Tibial artery (tissue), 4 donors: ENCODE measurements around the gene ABRAXAS1.
A peak's percentile ranks its signal among the peaks of the same experiment; 100 is the strongest.
"Not testable (repeated sequence)": the region's sequence is repeated elsewhere in the genome, so short reads cannot be mapped to it uniquely, and the experiment has no call there.

ENCODE experiments used
- DNase-seq, 2 donors: peaks; one replicate each; pipeline ENCODE4 v3.0.0-alpha.2; 2019
- H3K27ac ChIP-seq, 2 donors: fragments of 200-600 bp; sonication (generic) in 1 of 2; 1 replicate in 1 of 2; 2 replicates in 1 of 2; pipeline ENCODE4 v1.5.1; 2018 to 2019; ENCODE audit warnings: mild to moderate bottlenecking in 1 of 2
- H3K27me3 ChIP-seq, 2 donors: fragments of 200-600 bp; sonication (generic) in 1 of 2; one replicate each; pipeline versions ENCODE4 v1.5.1 to v1.6.0; 2016 to 2019
- H3K36me3 ChIP-seq, 3 donors: fragments of 200-600 bp; sonication (generic) in 2 of 3; one replicate each; pipeline ENCODE4 v1.5.1; 2016 to 2019; ENCODE audit warnings: mild to moderate bottlenecking in 2 of 3
- H3K4me1 ChIP-seq, 4 donors: fragments of 200-600 bp; sonication (generic) in 2 of 4; 1 replicate in 3 of 4; 2 replicates in 1 of 4; pipeline ENCODE4 v1.5.1; 2016 to 2019
- H3K4me3 ChIP-seq, 2 donors: fragments of 200-600 bp; sonication (generic) in 1 of 2; 1 replicate in 1 of 2; 2 replicates in 1 of 2; pipeline ENCODE4 v1.5.1; 2018 to 2019; ENCODE audit warnings: mild to moderate bottlenecking in 2 of 2
- H3K9me3 ChIP-seq, 3 donors: fragments of 200-600 bp; sonication (generic) in 1 of 3; one replicate each; pipeline ENCODE4 v1.5.1; 2016 to 2019
- intact Hi-C: fragments of 100-400 bp; cut with DNase I; formaldehyde crosslinking; loops from one replicate; pipeline ENCODE4 v1.15.0; 2023; ENCODE audit warnings: low total_unique reads
- TF ChIP-seq, protein P1 (sequence below), 2 experiments: fragments of 200-600 bp in 1 of 2; fragments of 450-650 bp in 1 of 2; IDR thresholded peaks; one replicate each; pipeline ENCODE4 v1.5.1; 2017 to 2019; ENCODE audit warnings: antibody characterized with exemption in 2 of 2, mild to moderate bottlenecking in 1 of 2, moderate library complexity in 1 of 2

ABRAXAS1 gene

DNA sequence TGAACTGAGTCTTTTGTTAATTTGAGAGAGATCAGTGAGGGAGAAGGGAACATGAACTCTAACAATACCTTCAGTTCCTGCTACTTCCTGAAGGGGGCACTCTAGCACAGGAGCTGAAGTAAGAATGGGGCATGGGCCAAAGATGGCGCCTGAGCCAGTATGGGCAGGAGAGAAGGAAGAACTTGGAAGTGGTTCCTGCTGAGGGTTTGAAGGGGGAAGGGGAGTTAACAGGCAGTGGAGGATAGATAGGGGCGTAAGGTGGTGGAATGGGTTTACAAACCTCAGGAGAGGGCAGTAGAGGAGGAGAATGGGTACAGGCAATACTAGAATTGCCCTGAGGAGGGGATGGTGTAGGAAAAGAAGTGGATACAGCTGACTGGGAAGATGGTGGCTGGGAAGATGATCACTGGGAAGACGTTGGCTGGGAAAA is 24.3 kb upstream of the ABRAXAS1 start:
- intact Hi-C loops, H3K4me1 ChIP-seq, H3K4me3 ChIP-seq, H3K36me3 ChIP-seq, H3K27ac ChIP-seq, H3K27me3 ChIP-seq, H3K9me3 ChIP-seq: not testable (repeated sequence)
- TF ChIP-seq, protein P1, sequence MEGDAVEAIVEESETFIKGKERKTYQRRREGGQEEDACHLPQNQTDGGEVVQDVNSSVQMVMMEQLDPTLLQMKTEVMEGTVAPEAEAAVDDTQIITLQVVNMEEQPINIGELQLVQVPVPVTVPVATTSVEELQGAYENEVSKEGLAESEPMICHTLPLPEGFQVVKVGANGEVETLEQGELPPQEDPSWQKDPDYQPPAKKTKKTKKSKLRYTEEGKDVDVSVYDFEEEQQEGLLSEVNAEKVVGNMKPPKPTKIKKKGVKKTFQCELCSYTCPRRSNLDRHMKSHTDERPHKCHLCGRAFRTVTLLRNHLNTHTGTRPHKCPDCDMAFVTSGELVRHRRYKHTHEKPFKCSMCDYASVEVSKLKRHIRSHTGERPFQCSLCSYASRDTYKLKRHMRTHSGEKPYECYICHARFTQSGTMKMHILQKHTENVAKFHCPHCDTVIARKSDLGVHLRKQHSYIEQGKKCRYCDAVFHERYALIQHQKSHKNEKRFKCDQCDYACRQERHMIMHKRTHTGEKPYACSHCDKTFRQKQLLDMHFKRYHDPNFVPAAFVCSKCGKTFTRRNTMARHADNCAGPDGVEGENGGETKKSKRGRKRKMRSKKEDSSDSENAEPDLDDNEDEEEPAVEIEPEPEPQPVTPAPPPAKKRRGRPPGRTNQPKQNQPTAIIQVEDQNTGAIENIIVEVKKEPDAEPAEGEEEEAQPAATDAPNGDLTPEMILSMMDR (IDR thresholded peaks at IDR 0.05) = peak; percentile 56 to 67
- DNase-seq = peak in 1 of 2 donors; percentile 59

DNA sequence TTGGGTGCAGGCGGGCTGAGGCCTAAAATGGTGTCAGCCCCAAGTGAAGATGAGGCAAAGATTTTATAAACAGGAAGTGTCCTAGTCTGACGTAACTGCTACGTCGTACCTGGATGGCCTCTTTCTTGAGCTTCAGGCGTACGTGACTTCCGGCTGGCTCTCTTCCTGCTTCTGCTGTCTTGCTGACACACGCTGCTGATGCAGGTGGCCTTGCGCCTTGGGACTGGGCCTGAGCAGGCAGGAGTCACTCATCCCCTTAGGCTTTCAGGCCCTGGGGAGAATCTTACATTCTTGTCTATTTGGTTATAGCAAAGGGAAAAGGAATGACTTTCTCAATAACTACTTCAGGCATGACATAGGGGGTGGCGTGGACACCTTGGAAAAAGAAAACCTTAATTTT is 20.1 kb upstream of the ABRAXAS1 start:
- intact Hi-C loops = no loop called here

DNA sequence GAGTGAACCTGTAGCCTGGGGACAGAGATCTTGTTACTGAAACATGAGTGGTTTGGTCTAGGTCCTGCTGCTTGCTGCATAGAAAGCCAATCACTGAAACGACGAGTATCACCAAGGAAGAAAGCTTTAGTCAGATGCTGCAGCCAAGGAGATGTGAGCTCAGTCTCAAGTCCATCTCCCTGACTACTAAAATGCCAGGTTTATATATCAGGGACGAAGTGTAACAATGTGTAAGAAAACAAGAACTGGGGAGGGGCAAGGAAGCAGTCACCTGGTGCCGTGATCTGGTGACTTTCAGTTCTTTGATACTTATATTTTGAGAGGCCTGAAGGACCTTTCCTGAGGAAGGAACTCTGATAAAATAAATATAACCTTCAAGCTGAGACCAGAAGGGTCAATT is 19.6 kb upstream of the ABRAXAS1 start:
- Histone ChIP-seq H3K36me3 (no peaks in the 10 kb centered on the region), H3K4me3 (no peak overlapping the region), H3K9me3 (no peaks in the 10 kb centered on the region), H3K27ac (no peak overlapping the region), H3K27me3 (no peaks in the 10 kb centered on the region), H3K4me1 (no peaks in the 10 kb centered on the region)
- intact Hi-C loops = no loop called here
- DNase-seq = no peak
- TF ChIP-seq, protein P1 (IDR thresholded peaks at IDR 0.05) = no peak

More for the DNA sequence above, 20.1 kb upstream of the ABRAXAS1 start:
- Histone ChIP-seq H3K4me1 (no peaks in the 10 kb centered on the region), H3K27me3 (no peaks in the 10 kb centered on the region), H3K36me3 (no peaks in the 10 kb centered on the region), H3K9me3 (no peaks in the 10 kb centered on the region), H3K27ac (no peak overlapping the region), H3K4me3 (no peak overlapping the region)
- TF ChIP-seq, protein P1 (IDR thresholded peaks at IDR 0.05) = no peak
- no peak for DNase-seq

DNA sequence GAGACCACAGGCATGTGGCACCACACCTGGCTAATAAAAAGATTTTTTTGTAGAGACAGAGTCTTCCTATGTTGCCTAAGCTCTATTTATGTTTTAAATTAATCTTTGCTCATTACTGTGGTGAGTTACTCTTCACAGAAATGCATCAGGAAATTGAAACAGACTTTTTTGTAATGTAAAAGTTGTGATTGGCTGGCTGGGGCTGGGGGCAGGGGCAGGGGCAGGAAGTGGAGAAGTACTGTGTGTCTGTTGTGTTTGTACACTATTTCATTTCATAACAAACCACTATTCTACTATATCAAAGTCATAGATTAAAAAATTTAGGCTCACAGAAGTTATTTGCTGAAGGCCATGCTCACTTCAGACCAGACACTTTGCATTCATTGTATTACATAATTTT is 19.1 kb upstream of the ABRAXAS1 start:
- intact Hi-C loops = no loop called here
- TF ChIP-seq, protein P1 (IDR thresholded peaks at IDR 0.05) = no peak
- H3K4me1 ChIP-seq = no peaks in the 10 kb centered on the region
- DNase-seq = no peak
- no peaks in the 10 kb centered on the region for H3K9me3 ChIP-seq
- no peaks in the 10 kb centered on the region for H3K27me3 ChIP-seq
- H3K36me3 ChIP-seq = no peaks in the 10 kb centered on the region
- H3K4me3 ChIP-seq = no peak overlapping the region
- no peak overlapping the region for H3K27ac ChIP-seq

DNA sequence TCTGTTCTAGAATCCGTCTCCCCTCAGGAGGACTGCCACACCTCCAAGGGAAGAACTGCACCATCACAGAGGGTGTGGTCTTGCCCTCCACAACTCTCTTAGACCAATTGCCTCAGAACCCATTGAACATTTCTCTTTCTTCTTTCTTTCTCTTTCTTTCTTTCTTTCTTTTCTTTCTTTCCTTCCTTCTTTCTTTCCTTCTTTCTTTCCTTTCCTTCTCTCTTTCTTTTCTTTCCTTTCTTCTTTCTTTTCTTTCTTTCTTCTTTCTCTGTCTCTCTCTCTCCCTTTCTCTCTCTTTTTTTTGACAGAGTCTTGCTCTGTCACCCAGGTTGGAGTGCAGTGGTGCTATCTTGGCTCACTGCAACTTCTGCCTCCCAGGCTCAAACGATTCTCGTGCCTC is 16.8 kb upstream of the ABRAXAS1 start:
- intact Hi-C loops, H3K36me3 ChIP-seq, H3K9me3 ChIP-seq, H3K27ac ChIP-seq, DNase-seq, H3K4me3 ChIP-seq, H3K4me1 ChIP-seq, H3K27me3 ChIP-seq: not testable (repeated sequence)

DNA sequence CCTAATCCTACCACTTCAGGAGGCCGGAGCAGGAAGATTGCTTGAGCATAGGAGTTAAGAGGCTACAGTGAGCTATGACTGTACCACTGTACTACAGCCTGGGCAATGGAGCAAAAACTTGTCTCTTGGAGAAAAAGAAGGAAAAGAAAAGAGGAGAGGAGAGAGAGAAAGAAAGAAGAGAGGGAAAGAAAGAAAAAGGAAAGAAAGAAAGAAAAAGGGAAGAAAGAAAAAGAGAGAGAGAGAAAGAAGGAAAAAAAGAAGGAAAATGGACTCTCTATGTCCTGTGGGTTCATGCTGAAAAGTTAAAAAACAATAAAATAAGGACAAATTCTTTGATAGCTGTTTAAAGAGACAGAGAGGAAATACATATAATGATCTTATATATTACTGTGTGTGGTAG is 13.3 kb upstream of the ABRAXAS1 start:
- no peaks in the 10 kb centered on the region for H3K27me3 ChIP-seq
- no peak for DNase-seq
- TF ChIP-seq, protein P1 (IDR thresholded peaks at IDR 0.05) = no peak
- no peaks in the 10 kb centered on the region for H3K36me3 ChIP-seq
- no peaks in the 10 kb centered on the region for H3K4me1 ChIP-seq
- H3K9me3 ChIP-seq = no peaks in the 10 kb centered on the region
- no peak overlapping the region for H3K4me3 ChIP-seq
- intact Hi-C loops = no loop called here
- H3K27ac ChIP-seq = no peak overlapping the region

DNA sequence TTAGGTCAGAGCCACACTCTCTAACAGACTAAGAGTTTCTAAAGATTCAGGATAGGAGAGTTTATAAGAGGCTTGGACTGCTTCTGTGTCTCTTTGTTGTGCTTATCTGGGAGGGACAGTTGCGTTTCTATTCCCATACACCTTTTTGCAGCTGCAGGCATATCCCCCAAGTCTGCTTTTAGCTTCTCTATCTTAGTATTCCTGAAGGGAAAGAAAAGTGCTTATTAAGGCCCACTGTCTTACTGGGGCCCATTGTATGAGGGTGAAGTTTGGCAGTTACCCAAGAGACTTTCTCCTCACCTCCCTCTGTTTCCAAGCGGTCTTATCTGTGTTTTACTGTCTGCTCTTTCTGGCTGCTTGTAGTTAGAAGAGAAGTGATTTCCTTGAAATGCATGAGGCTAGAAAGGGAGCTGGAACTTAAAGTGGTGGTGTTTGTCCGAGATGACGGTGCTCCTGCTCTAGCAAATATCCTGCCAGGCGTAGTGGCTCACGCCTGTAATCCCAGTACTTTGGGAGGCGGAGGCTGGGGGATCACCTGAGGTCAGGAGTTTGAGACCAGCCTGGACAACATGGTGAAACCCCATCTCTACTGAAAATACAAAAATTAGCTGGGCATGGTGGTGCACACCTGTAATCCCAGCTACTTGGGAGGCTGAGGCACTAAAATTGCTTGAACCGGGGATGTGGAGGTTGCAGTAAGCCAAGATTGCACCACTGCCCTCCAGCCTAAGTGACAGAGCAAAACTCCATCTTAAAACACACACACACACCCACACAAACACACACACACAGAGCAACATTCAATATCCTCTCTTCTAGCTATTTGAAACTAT is 11.4 kb upstream of the ABRAXAS1 start:
- DNase-seq, H3K4me1 ChIP-seq, intact Hi-C loops, H3K27ac ChIP-seq, H3K27me3 ChIP-seq, H3K9me3 ChIP-seq, H3K36me3 ChIP-seq, H3K4me3 ChIP-seq: not testable (repeated sequence)
